Panc1 (cell line): ENCODE measurements around the gene LYRM4. TPM values are rescaled to one million over a fixed set of nuclear protein-coding genes. Genes with fewer than 3 reads are reported as not detected.

Experiments
- ATAC-seq: fragments of 200-7000 bp; cut with Tn5 transposase; 2 replicates; pipeline ENCODE4 v1.9.1; 2020; ENCODE audit warnings: mild to moderate bottlenecking, moderate library complexity
- BruUV-seq: library from RNA; stranded (reverse); fragments of 400-500 nt; replicated peaks from 2 replicates; lab custom pipeline; 2021; lab: Mats Ljungman, UMichigan
- CTCF ChIA-PET: fragments of 300-600 bp; sonication (Branson Sonifier 250); formaldehyde crosslinking; loops from one replicate; lab custom pipeline; 2022; ENCODE audit warnings: antibody characterized with exemption; lab: Charles Lee
- POLR2A ChIA-PET: fragments of 300-600 bp; sonication (Branson Sonifier 250); formaldehyde crosslinking; loops from one replicate; lab custom pipeline; 2022; ENCODE audit warnings: antibody characterized with exemption; lab: Charles Lee
- DNase-seq: peaks from one replicate; pipeline ENCODE4 v3.0.0-alpha.2; 2010; ENCODE audit warnings: low read depth, low spot score
- H3K27ac ChIP-seq: 2 replicates; pipeline ENCODE4 v1.5.1; 2011; ENCODE audit warnings: mild to moderate bottlenecking, low read length, inconsistent platforms
- H3K27me3 ChIP-seq: fragments of 200-500 bp; sonication (Bioruptor generic); 2 replicates; pipeline ENCODE4 v1.6.0; 2014; ENCODE audit warnings: low read length, inconsistent platforms; ENCODE audit not compliant: control insufficient read depth, insufficient read depth
- H3K36me3 ChIP-seq: fragments of 200-500 bp; sonication (Bioruptor generic); 2 replicates; pipeline ENCODE4 v1.5.1; 2014; ENCODE audit warnings: inconsistent platforms, mild to moderate bottlenecking, low read length, moderate library complexity; ENCODE audit not compliant: control insufficient read depth, insufficient read depth
- H3K4me1 ChIP-seq: 2 replicates; pipeline ENCODE4 v1.5.1; 2011; ENCODE audit warnings: inconsistent platforms, mild to moderate bottlenecking, low read length, moderate library complexity; ENCODE audit not compliant: control insufficient read depth, insufficient read depth
- H3K4me3 ChIP-seq, 2 experiments: 2 replicates each; pipeline ENCODE4 v1.5.1; 2011 to 2012; ENCODE audit warnings: low read depth in 2 of 2, low read length in 2 of 2, mild to moderate bottlenecking in 2 of 2, inconsistent platforms in 1 of 2, moderate library complexity in 1 of 2
- H3K9me3 ChIP-seq: fragments of 200-500 bp; sonication (Bioruptor generic); 2 replicates; pipeline ENCODE4 v1.5.1; 2014; ENCODE audit warnings: low read depth, mild to moderate bottlenecking, inconsistent platforms, low read length, moderate library complexity; ENCODE audit not compliant: control insufficient read depth, insufficient read depth
- CTCF ChIP-seq: fragments of 450-650 bp; IDR thresholded peaks from 2 replicates; pipeline ENCODE4 v1.5.1; 2017; ENCODE audit warnings: mild to moderate bottlenecking
- POLR2AphosphoS5 ChIP-seq: IDR thresholded peaks from 2 replicates; pipeline ENCODE4 v1.6.1; 2012; ENCODE audit warnings: mild to moderate bottlenecking, low read depth, low read length, moderate library complexity
- REST ChIP-seq, 2 experiments: IDR thresholded peaks; 2 replicates each; pipeline ENCODE4 v1.6.1; 2011 to 2012; ENCODE audit warnings: low read depth in 2 of 2, control low read depth in 1 of 2, low read length in 1 of 2, mild to moderate bottlenecking in 1 of 2, moderate library complexity in 1 of 2; ENCODE audit not compliant: insufficient read depth in 1 of 2
- SIN3A ChIP-seq: IDR thresholded peaks from 2 replicates; pipeline ENCODE4 v1.6.1; 2012; ENCODE audit warnings: low read depth, mild to moderate bottlenecking, low read length, moderate library complexity, borderline replicate concordance; ENCODE audit not compliant: insufficient read depth
- TCF7L2 ChIP-seq: IDR thresholded peaks from 2 replicates; pipeline ENCODE4 v1.6.1; 2011; ENCODE audit warnings: mild to moderate bottlenecking, low read depth, low read length, inconsistent platforms
- in situ Hi-C: cut with HindIII; loops from 2 replicates; pipeline ENCODE4 v1.10.0; 2016; ENCODE audit warnings: low sequenced_read_pairs, low pct_unique_long_range_greater_than_20kb
- intact Hi-C: fragments of 100-400 bp; cut with micrococcal nuclease; formaldehyde crosslinking; loops from one replicate; pipeline ENCODE4 v1.10.0; 2022; ENCODE audit not compliant: unreplicated experiment
- total RNA-seq: library from RNA; stranded (reverse); gene quantifications from one replicate; pipeline ENCODE4 v1.2.1, GENCODE V29; 2021; ENCODE audit not compliant: unreplicated experiment

LYRM4 gene
- total RNA-seq, 1 experiment from 2014 or later: 27.4 TPM

- intact Hi-C loops: no loop called here
- H3K4me1 ChIP-seq: no peaks in the 10 kb centered on the region
- H3K9me3 ChIP-seq: no peaks in the 10 kb centered on the region
- no peaks in the 10 kb centered on the region for H3K27me3 ChIP-seq
- in situ Hi-C loops: no loop called here
- no peaks in the 10 kb centered on the region for H3K36me3 ChIP-seq
- H3K27ac ChIP-seq: no peak overlapping the region
- no TSS peak for BruUV-seq
- TF ChIP-seq TCF7L2 (no peak), REST (IDR thresholded peaks at IDR 0.05; ENCODE audit: insufficient read depth in 1 of 2, low read depth in 2 of 2, low read length in 1 of 2) (no peak), POLR2AphosphoS5 (no peak), SIN3A (no peak), CTCF (no peak)
- DNase-seq (no peak), ATAC-seq (no peak)
- ChIA-PET POLR2A (no interaction called here), CTCF (no interaction called here)
- H3K4me3 ChIP-seq: no peak overlapping the region
These were observed 86.9 kb downstream of the LYRM4 start for GRCh38 chr6:5173810-5174209.

GRCh38 chr6:5172897-5173474 lies 87.8 kb downstream of the LYRM4 start:
- H3K9me3 ChIP-seq: no peaks in the 10 kb centered on the region
- no peaks in the 10 kb centered on the region for H3K36me3 ChIP-seq
- no peak for ATAC-seq
- no peaks in the 10 kb centered on the region for H3K4me1 ChIP-seq
- intact Hi-C loops (no loop called here), in situ Hi-C loops (no loop called here)
- no peak for DNase-seq
- H3K27me3 ChIP-seq: no peaks in the 10 kb centered on the region
- POLR2A ChIA-PET: no interaction called here
- CTCF ChIA-PET: no interaction called here
- BruUV-seq: no TSS peak
- H3K4me3 ChIP-seq: no peak overlapping the region
- no peak for TF ChIP-seq REST (IDR thresholded peaks at IDR 0.05; ENCODE audit: insufficient read depth in 1 of 2, low read depth in 2 of 2, low read length in 1 of 2)
- TF ChIP-seq POLR2AphosphoS5: no peak
- TF ChIP-seq SIN3A: no peak
- TF ChIP-seq CTCF: no peak
- TF ChIP-seq TCF7L2: no peak
- H3K27ac ChIP-seq: no peak overlapping the region
